Stimulated activated CD8-positive, alpha-beta memory T cell treated with anti-CD3 and anti-CD28 coated beads, Interleukin-4, amount 100 ng/mL, for 1 hour (primary cell): ENCODE results near the gene CTNNA3.

Experiments
- DNase-seq, 2 donors: peaks; one replicate each; pipeline ENCODE4 v3.0.0-alpha.2; 2020; ENCODE audit warnings: low read depth in 2 of 2, low spot score in 1 of 2

Gene CTNNA3

GRCh38 chr10:65893676-65894075 lies 1802.3 kb downstream of the CTNNA3 start:
- no peak for DNase-seq

- no peak for DNase-seq
Measured at GRCh38 chr10:65892284-65892683, 1803.7 kb downstream of the CTNNA3 start.

GRCh38 chr10:65891073-65891981 lies 1804.7 kb downstream of the CTNNA3 start:
- no peak for DNase-seq

GRCh38 chr10:65864529-65864928 lies 1831.5 kb downstream of the CTNNA3 start:
- no peak for DNase-seq

GRCh38 chr10:65864036-65864435 lies 1832.0 kb downstream of the CTNNA3 start:
- DNase-seq: no peak
